K562 (cell line): Measurements from ENCODE around the gene CNOT1. TPM values are rescaled to one million over a fixed set of nuclear protein-coding genes. Genes with fewer than 3 reads are reported as not detected.

ENCODE experiments used
- ATF4 ChIP-seq: fragments of 450-650 bp; formaldehyde crosslinking; IDR thresholded peaks from 2 replicates; pipeline ENCODE4 v1.4.0; 2022; ENCODE audit warnings: mild to moderate bottlenecking, moderate library complexity
- BRD4 ChIP-seq: fragments of 200-600 bp; sonication (generic); IDR thresholded peaks from 2 replicates; pipeline ENCODE4 v1.6.1; 2017; ENCODE audit warnings: inconsistent platforms
- CHD1 ChIP-seq: fragments of 200-600 bp; sonication (generic); IDR thresholded peaks from one replicate; pipeline ENCODE4 v1.6.1; 2012; ENCODE audit warnings: mild to moderate bottlenecking, moderate library complexity, low read length, inconsistent platforms
- CHD7 ChIP-seq: fragments of 200-600 bp; sonication (generic); IDR thresholded peaks from one replicate; pipeline ENCODE4 v1.6.1; 2012; ENCODE audit warnings: mild to moderate bottlenecking, low read depth, low read length, inconsistent platforms
- CREB3L1 ChIP-seq: fragments of 450-650 bp; IDR thresholded peaks from 2 replicates; pipeline ENCODE4 v1.6.1; 2014; ENCODE audit warnings: low read depth, mild to moderate bottlenecking, moderate library complexity, borderline replicate concordance
- CTBP1 ChIP-seq: fragments of 450-650 bp; IDR thresholded peaks from 2 replicates; pipeline ENCODE4 v1.6.1; 2016; ENCODE audit warnings: borderline replicate concordance
- E2F5 ChIP-seq: sonication (generic); formaldehyde crosslinking; IDR thresholded peaks from 2 replicates; pipeline ENCODE4 v1.8.0; 2022; ENCODE audit warnings: mild to moderate bottlenecking, missing genetic modification reagents
- KHSRP ChIP-seq: fragments of 450-650 bp; IDR thresholded peaks from 2 replicates; pipeline ENCODE4 v1.6.1; 2017
- MAFF ChIP-seq: IDR thresholded peaks from 2 replicates; pipeline ENCODE4 v1.6.1; 2012; ENCODE audit warnings: low read length, improper control_type of control experiment
- RAD51 ChIP-seq: fragments of 450-650 bp; IDR thresholded peaks from 2 replicates; pipeline ENCODE4 v1.7.1; 2016; ENCODE audit warnings: low read depth, mild to moderate bottlenecking, borderline replicate concordance
- THRB ChIP-seq: fragments of 450-650 bp; formaldehyde crosslinking; conservative IDR thresholded peaks from 2 replicates; pipeline ENCODE4 v1.4.0; 2022; ENCODE audit warnings: mild to moderate bottlenecking, missing genetic modification characterization
- ZEB2 ChIP-seq: fragments of 450-650 bp; IDR thresholded peaks from 2 replicates; pipeline ENCODE4 v1.6.1; 2016
- ZNF644 ChIP-seq: fragments of 200-800 bp; sonication (Bioruptor generic); IDR thresholded peaks from 2 replicates; pipeline ENCODE4 v1.6.1; 2016; ENCODE audit warnings: low read depth, missing genetic modification characterization, missing compliant biosample characterization
- polyA plus RNA-seq, 8 experiments: library from polyadenylated mRNA; depleted of rRNA in 4 of 8; stranded (reverse) in 5 of 8; unstranded in 3 of 8; fragments of >200 nt; fragmentation: Nextera tagmentation in 2 of 8; fragmentation: Illumina TruSeq in 1 of 8; extraction: Ambion mirVana in 2 of 8; extraction: Trizol in 1 of 8; gene quantifications; 2 replicates each; pipeline versions ENCODE4 v1.2.1 to v1.2.3, GENCODE V29; 2011 to 2014; ENCODE audit warnings: inconsistent platforms in 1 of 8, missing spikeins in 1 of 8
- total RNA-seq, 7 experiments: library from RNA; depleted of rRNA in 6 of 7; stranded (reverse); fragments of >200 nt in 6 of 7; fragmentation: Illumina TruSeq in 2 of 7; extraction: Trizol in 2 of 7; gene quantifications; 2 replicates each; pipeline versions ENCODE4 v1.2.1 to v1.2.3, GENCODE V29; 2011 to 2021; ENCODE audit warnings: low replicate concordance in 1 of 7

Gene CNOT1
- total and polyA plus RNA-seq, 9 of the 15 experiments (the other 6 are each of a cell fraction or from before 2014, with no cell fraction given), result 110 to 270 (median 220) TPM

- TF ChIP-seq CHD7 (no peak), CTBP1 (0 out of 2 replicates have a peak, but pooled peaks have one; percentile 12), CHD1 (no peak), THRB (no peak), KHSRP (no peak), ATF4 (CRISPR knock-in tag) (no peak), ZEB2 (no peak), CREB3L1 (no peak), RAD51 (no peak), BRD4 (no peak), E2F5 (CRISPR knock-in tag) (no peak), ZNF644 (tag) (peak; percentile 79), MAFF (no peak)
Observed at GRCh38 chr16:58658796-58659211, 29.2 kb upstream of the CNOT1 start (continued).
